WTC11 (cell line): Measurements from ENCODE around the gene DAD1. TPM values are rescaled to one million over a fixed set of nuclear protein-coding genes. Genes with fewer than 3 reads are reported as not detected.
A peak's percentile ranks its signal among the peaks of the same experiment; 100 is the strongest.

Source experiments
- CDX4 ChIP-seq: fragments of 250-450 bp; sonication (Bioruptor Pico); IDR thresholded peaks from 2 replicates; pipeline ENCODE4 v1.9.0; 2021; ENCODE audit warnings: moderate library complexity, mild to moderate bottlenecking, inconsistent platforms, borderline replicate concordance
- CTCF ChIP-seq: fragments of 200-600 bp; IDR thresholded peaks from 2 replicates; pipeline ENCODE4 v1.8.0; 2022; ENCODE audit warnings: antibody characterized with exemption
- E2F1 ChIP-seq: sonication (generic); formaldehyde crosslinking; IDR thresholded peaks from 2 replicates; pipeline ENCODE4 v1.8.0; 2022; ENCODE audit warnings: mild to moderate bottlenecking, missing genetic modification reagents
- E2F5 ChIP-seq: sonication (generic); formaldehyde crosslinking; IDR thresholded peaks from 2 replicates; pipeline ENCODE4 v1.8.1; 2022; ENCODE audit warnings: mild to moderate bottlenecking, moderate library complexity, missing genetic modification reagents
- ELF4 ChIP-seq: sonication (generic); formaldehyde crosslinking; IDR thresholded peaks from 2 replicates; pipeline ENCODE4 v1.8.1; 2022; ENCODE audit warnings: low read depth, mild to moderate bottlenecking, moderate library complexity, missing genetic modification reagents
- ESRRA ChIP-seq: sonication (generic); formaldehyde crosslinking; IDR thresholded peaks from 2 replicates; pipeline ENCODE4 v1.8.1; 2022; ENCODE audit warnings: mild to moderate bottlenecking, missing genetic modification reagents, borderline replicate concordance
- FOXK1 ChIP-seq: sonication (generic); formaldehyde crosslinking; IDR thresholded peaks from 2 replicates; pipeline ENCODE4 v1.8.0; 2022; ENCODE audit warnings: mild to moderate bottlenecking, moderate library complexity, missing genetic modification reagents
- GABPB1 ChIP-seq: sonication (generic); formaldehyde crosslinking; IDR thresholded peaks from 2 replicates; pipeline ENCODE4 v1.8.1; 2023; ENCODE audit warnings: mild to moderate bottlenecking, missing genetic modification reagents
- HMGA2 ChIP-seq: fragments of 250-450 bp; sonication (Bioruptor Pico); IDR thresholded peaks from 2 replicates; pipeline ENCODE4 v1.4.0; 2021; ENCODE audit warnings: mild to moderate bottlenecking, moderate library complexity
- PRRX2 ChIP-seq: fragments of 250-450 bp; sonication (Bioruptor Pico); IDR thresholded peaks from 2 replicates; pipeline ENCODE4 v1.8.0; 2021; ENCODE audit warnings: mild to moderate bottlenecking
- TEAD1 ChIP-seq: sonication (generic); formaldehyde crosslinking; IDR thresholded peaks from 2 replicates; pipeline ENCODE4 v1.8.0; 2022; ENCODE audit warnings: mild to moderate bottlenecking, missing genetic modification reagents
- ZNF138 ChIP-seq: sonication (generic); formaldehyde crosslinking; conservative IDR thresholded peaks from 2 replicates; pipeline ENCODE4 v1.8.1; 2022; ENCODE audit warnings: mild to moderate bottlenecking, moderate library complexity, missing genetic modification reagents
- total RNA-seq: library from RNA; stranded (reverse); gene quantifications from 3 replicates; pipeline ENCODE4 v1.2.3, GENCODE V29; 2021
- TF ChIP-seq, protein P1 (sequence below): sonication (generic); formaldehyde crosslinking; IDR thresholded peaks from 2 replicates; pipeline ENCODE4 v1.8.1; 2023; ENCODE audit warnings: mild to moderate bottlenecking, missing genetic modification reagents, borderline replicate concordance
- TF ChIP-seq, protein P2 (sequence below): fragments of 250-450 bp; sonication (Bioruptor Pico); IDR thresholded peaks from 2 replicates; pipeline ENCODE4 v1.9.0; 2021; ENCODE audit warnings: mild to moderate bottlenecking
- TF ChIP-seq, protein P3 (sequence below): sonication (generic); formaldehyde crosslinking; IDR thresholded peaks from 2 replicates; pipeline ENCODE4 v1.8.0; 2022; ENCODE audit warnings: mild to moderate bottlenecking, missing genetic modification reagents
- TF ChIP-seq, protein P4 (sequence below): fragments of 250-450 bp; sonication (Bioruptor Pico); IDR thresholded peaks from 2 replicates; pipeline ENCODE4 v1.8.0; 2021; ENCODE audit warnings: mild to moderate bottlenecking
- TF ChIP-seq, protein P5 (sequence below): sonication (generic); formaldehyde crosslinking; IDR thresholded peaks from 2 replicates; pipeline ENCODE4 v1.8.1; 2023; ENCODE audit warnings: mild to moderate bottlenecking, missing genetic modification reagents, moderate library complexity
- TF ChIP-seq, protein P6 (sequence below): sonication (generic); formaldehyde crosslinking; IDR thresholded peaks from 2 replicates; pipeline ENCODE4 v1.8.0; 2022; ENCODE audit warnings: missing genetic modification reagents
- TF ChIP-seq, protein P7 (sequence below): sonication (generic); formaldehyde crosslinking; IDR thresholded peaks from 2 replicates; pipeline ENCODE4 v1.8.0; 2023; ENCODE audit warnings: mild to moderate bottlenecking, missing genetic modification reagents

The DAD1 gene
- total RNA-seq, 1 experiment from 2014 or later, result 125 TPM

DNA sequence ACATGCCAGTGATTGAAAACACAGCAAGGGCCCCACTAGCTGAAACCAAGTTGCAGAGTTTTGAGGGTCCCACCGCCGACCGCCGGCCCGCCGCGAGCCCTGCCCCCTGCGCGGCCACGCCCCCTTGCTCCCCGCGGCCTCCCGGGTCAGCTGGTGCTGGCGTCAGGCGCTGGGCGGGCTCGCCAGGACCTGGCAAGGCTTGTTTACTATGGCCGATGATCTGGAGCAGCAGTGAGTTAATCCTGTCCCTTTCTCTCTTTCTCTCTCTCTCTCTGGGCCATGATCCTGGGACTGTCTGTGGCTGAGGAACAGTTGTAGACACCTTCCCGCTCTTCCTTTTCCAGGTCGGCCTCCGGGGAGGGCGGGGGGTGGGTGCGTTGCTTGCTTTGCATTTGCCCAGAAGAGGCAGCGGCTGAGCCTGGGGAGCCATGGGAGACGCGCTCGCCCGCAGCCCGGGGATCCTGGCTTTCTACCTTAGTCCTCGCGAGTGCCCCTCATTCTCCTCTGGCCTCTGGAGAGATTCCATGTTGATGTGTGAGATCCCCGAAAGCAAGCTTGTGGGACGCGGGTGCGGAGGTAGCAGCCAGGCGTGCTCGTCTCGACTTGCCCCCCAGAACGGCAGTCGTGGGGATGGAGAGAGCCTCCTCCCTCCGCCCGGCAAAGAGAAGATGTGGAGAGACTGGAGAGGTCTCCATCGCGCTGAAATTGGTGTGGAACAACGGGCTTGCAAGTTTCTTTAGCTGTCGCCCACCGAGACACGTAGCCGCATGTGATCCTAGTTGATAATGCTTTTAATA is 9.3 kb upstream of the DAD1 start, which contains the start of gene ABHD4 (continued):
- TF ChIP-seq, protein P1, sequence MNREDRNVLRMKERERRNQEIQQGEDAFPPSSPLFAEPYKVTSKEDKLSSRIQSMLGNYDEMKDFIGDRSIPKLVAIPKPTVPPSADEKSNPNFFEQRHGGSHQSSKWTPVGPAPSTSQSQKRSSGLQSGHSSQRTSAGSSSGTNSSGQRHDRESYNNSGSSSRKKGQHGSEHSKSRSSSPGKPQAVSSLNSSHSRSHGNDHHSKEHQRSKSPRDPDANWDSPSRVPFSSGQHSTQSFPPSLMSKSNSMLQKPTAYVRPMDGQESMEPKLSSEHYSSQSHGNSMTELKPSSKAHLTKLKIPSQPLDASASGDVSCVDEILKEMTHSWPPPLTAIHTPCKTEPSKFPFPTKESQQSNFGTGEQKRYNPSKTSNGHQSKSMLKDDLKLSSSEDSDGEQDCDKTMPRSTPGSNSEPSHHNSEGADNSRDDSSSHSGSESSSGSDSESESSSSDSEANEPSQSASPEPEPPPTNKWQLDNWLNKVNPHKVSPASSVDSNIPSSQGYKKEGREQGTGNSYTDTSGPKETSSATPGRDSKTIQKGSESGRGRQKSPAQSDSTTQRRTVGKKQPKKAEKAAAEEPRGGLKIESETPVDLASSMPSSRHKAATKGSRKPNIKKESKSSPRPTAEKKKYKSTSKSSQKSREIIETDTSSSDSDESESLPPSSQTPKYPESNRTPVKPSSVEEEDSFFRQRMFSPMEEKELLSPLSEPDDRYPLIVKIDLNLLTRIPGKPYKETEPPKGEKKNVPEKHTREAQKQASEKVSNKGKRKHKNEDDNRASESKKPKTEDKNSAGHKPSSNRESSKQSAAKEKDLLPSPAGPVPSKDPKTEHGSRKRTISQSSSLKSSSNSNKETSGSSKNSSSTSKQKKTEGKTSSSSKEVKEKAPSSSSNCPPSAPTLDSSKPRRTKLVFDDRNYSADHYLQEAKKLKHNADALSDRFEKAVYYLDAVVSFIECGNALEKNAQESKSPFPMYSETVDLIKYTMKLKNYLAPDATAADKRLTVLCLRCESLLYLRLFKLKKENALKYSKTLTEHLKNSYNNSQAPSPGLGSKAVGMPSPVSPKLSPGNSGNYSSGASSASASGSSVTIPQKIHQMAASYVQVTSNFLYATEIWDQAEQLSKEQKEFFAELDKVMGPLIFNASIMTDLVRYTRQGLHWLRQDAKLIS (CRISPR knock-in tag), result no peak
- TF ChIP-seq CTCF (no peak), E2F1 (CRISPR knock-in tag) (no peak), TEAD1 (CRISPR knock-in tag) (no peak), E2F5 (CRISPR knock-in tag) (peak; percentile 66; the same call in 1 of the 2 replicates), GABPB1 (CRISPR knock-in tag) (peak; percentile 66; the same call in 1 of the 2 replicates), PRRX2 (no peak), HMGA2 (CRISPR knock-in tag) (no peak), CDX4 (CRISPR knock-in tag) (no peak), FOXK1 (CRISPR knock-in tag) (peak; percentile 96), ELF4 (CRISPR knock-in tag) (no peak), ESRRA (no peak), ZNF138 (CRISPR knock-in tag) (no peak)
- TF ChIP-seq, protein P2, sequence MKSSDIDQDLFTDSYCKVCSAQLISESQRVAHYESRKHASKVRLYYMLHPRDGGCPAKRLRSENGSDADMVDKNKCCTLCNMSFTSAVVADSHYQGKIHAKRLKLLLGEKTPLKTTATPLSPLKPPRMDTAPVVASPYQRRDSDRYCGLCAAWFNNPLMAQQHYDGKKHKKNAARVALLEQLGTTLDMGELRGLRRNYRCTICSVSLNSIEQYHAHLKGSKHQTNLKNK (CRISPR knock-in tag), result no peak
- TF ChIP-seq, protein P3, sequence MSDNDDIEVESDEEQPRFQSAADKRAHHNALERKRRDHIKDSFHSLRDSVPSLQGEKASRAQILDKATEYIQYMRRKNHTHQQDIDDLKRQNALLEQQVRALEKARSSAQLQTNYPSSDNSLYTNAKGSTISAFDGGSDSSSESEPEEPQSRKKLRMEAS (CRISPR knock-in tag), result 0 out of 2 replicates have a peak, but pooled peaks have one; percentile 44
- TF ChIP-seq, protein P4, sequence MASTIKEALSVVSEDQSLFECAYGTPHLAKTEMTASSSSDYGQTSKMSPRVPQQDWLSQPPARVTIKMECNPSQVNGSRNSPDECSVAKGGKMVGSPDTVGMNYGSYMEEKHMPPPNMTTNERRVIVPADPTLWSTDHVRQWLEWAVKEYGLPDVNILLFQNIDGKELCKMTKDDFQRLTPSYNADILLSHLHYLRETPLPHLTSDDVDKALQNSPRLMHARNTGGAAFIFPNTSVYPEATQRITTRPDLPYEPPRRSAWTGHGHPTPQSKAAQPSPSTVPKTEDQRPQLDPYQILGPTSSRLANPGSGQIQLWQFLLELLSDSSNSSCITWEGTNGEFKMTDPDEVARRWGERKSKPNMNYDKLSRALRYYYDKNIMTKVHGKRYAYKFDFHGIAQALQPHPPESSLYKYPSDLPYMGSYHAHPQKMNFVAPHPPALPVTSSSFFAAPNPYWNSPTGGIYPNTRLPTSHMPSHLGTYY (CRISPR knock-in tag), result no peak
- TF ChIP-seq, protein P5, sequence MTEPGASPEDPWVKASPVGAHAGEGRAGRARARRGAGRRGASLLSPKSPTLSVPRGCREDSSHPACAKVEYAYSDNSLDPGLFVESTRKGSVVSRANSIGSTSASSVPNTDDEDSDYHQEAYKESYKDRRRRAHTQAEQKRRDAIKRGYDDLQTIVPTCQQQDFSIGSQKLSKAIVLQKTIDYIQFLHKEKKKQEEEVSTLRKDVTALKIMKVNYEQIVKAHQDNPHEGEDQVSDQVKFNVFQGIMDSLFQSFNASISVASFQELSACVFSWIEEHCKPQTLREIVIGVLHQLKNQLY (CRISPR knock-in tag), result no peak
- TF ChIP-seq, protein P6, sequence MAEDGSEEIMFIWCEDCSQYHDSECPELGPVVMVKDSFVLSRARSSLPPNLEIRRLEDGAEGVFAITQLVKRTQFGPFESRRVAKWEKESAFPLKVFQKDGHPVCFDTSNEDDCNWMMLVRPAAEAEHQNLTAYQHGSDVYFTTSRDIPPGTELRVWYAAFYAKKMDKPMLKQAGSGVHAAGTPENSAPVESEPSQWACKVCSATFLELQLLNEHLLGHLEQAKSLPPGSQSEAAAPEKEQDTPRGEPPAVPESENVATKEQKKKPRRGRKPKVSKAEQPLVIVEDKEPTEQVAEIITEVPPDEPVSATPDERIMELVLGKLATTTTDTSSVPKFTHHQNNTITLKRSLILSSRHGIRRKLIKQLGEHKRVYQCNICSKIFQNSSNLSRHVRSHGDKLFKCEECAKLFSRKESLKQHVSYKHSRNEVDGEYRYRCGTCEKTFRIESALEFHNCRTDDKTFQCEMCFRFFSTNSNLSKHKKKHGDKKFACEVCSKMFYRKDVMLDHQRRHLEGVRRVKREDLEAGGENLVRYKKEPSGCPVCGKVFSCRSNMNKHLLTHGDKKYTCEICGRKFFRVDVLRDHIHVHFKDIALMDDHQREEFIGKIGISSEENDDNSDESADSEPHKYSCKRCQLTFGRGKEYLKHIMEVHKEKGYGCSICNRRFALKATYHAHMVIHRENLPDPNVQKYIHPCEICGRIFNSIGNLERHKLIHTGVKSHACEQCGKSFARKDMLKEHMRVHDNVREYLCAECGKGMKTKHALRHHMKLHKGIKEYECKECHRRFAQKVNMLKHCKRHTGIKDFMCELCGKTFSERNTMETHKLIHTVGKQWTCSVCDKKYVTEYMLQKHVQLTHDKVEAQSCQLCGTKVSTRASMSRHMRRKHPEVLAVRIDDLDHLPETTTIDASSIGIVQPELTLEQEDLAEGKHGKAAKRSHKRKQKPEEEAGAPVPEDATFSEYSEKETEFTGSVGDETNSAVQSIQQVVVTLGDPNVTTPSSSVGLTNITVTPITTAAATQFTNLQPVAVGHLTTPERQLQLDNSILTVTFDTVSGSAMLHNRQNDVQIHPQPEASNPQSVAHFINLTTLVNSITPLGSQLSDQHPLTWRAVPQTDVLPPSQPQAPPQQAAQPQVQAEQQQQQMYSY (CRISPR knock-in tag), result peak; percentile 66; the same call in 1 of the 2 replicates
- TF ChIP-seq, protein P7, sequence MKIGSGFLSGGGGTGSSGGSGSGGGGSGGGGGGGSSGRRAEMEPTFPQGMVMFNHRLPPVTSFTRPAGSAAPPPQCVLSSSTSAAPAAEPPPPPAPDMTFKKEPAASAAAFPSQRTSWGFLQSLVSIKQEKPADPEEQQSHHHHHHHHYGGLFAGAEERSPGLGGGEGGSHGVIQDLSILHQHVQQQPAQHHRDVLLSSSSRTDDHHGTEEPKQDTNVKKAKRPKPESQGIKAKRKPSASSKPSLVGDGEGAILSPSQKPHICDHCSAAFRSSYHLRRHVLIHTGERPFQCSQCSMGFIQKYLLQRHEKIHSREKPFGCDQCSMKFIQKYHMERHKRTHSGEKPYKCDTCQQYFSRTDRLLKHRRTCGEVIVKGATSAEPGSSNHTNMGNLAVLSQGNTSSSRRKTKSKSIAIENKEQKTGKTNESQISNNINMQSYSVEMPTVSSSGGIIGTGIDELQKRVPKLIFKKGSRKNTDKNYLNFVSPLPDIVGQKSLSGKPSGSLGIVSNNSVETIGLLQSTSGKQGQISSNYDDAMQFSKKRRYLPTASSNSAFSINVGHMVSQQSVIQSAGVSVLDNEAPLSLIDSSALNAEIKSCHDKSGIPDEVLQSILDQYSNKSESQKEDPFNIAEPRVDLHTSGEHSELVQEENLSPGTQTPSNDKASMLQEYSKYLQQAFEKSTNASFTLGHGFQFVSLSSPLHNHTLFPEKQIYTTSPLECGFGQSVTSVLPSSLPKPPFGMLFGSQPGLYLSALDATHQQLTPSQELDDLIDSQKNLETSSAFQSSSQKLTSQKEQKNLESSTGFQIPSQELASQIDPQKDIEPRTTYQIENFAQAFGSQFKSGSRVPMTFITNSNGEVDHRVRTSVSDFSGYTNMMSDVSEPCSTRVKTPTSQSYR (CRISPR knock-in tag), result no peak
